ENCODE data around the gene TGFA. TPM values are rescaled to one million over a fixed set of nuclear protein-coding genes. Genes with fewer than 3 reads are reported as not detected.

The TGFA gene
- total RNA-seq, 1 experiment from 2014 or later = 1.7 TPM

- no TSS peak for BruUV-seq (replicated peaks)
- CTCF ChIA-PET = interaction anchor here (0.6 kb wide), 1 partner anchor 271 kb away, joined by 3 read pairs; no protein-coding TSS in a partner anchor
- Histone ChIP-seq H3K4me3 (ENCODE audit: low read depth in 2 of 2, low read length in 2 of 2) (no peak overlapping the region), H3K36me3 (ENCODE audit: control insufficient read depth, insufficient read depth, low read length) (no peaks in the 10 kb centered on the region), H3K27me3 (ENCODE audit: control insufficient read depth, insufficient read depth, low read length) (no peaks in the 10 kb centered on the region; the same call in 1 of the 2 replicates), H3K9me3 (ENCODE audit: control insufficient read depth, insufficient read depth, low read depth, low read length) (no peaks in the 10 kb centered on the region), H3K4me1 (ENCODE audit: control insufficient read depth, insufficient read depth, low read length) (no peaks in the 10 kb centered on the region), H3K27ac (ENCODE audit: low read length) (no peak overlapping the region)
- no peak for TF ChIP-seq CTCF (IDR thresholded peaks at IDR 0.05)
- TF ChIP-seq REST (IDR thresholded peaks at IDR 0.05; ENCODE audit: insufficient read depth in 1 of 2, low read depth in 2 of 2, low read length in 1 of 2) = no peak
- ATAC-seq = no peak
- no peak for DNase-seq (ENCODE audit: low read depth, low spot score)
- in situ Hi-C loops (cut with HindIII; ENCODE audit: low pct_unique_long_range_greater_than_20kb, low sequenced_read_pairs) (no loop called here), intact Hi-C loops (cut with micrococcal nuclease; ENCODE audit: unreplicated experiment) (no loop called here)
- POLR2A ChIA-PET = no interaction called here
These were observed 85.5 kb downstream of the TGFA start for GRCh38 chr2:70467831-70468779.

- BruUV-seq (replicated peaks) = no TSS peak
- Histone ChIP-seq H3K9me3 (ENCODE audit: control insufficient read depth, insufficient read depth, low read depth, low read length) (no peaks in the 10 kb centered on the region), H3K36me3 (ENCODE audit: control insufficient read depth, insufficient read depth, low read length) (no peaks in the 10 kb centered on the region)
These were observed 86.4 kb downstream of the TGFA start for GRCh38 chr2:70467237-70467636.

More at GRCh38 chr2:70467237-70467636, 86.4 kb downstream of the TGFA start:
- DNase-seq (ENCODE audit: low read depth, low spot score) (no peak), ATAC-seq (no peak)
- ChIA-PET CTCF (interaction anchor here (0.6 kb wide), 2 partner anchors 8 to 272 kb away, joined by 3 to 6 read pairs; no protein-coding TSS in a partner anchor), POLR2A (no interaction called here)
- Histone ChIP-seq H3K27ac (ENCODE audit: low read length) (no peak overlapping the region), H3K4me3 (ENCODE audit: low read depth in 2 of 2, low read length in 2 of 2) (no peak overlapping the region), H3K27me3 (ENCODE audit: control insufficient read depth, insufficient read depth, low read length) (no peaks in the 10 kb centered on the region), H3K4me1 (ENCODE audit: control insufficient read depth, insufficient read depth, low read length) (no peaks in the 10 kb centered on the region)
- no peak for TF ChIP-seq CTCF (IDR thresholded peaks at IDR 0.05)
- TF ChIP-seq POLR2AphosphoS5 (IDR thresholded peaks at IDR 0.05; ENCODE audit: low read depth, low read length) = no peak
- no peak for TF ChIP-seq SIN3A (IDR thresholded peaks at IDR 0.05; ENCODE audit: borderline replicate concordance, insufficient read depth, low read depth, low read length)
- no peak for TF ChIP-seq REST (IDR thresholded peaks at IDR 0.05; ENCODE audit: insufficient read depth in 1 of 2, low read depth in 2 of 2, low read length in 1 of 2)
- no peak for TF ChIP-seq TCF7L2 (IDR thresholded peaks at IDR 0.05; ENCODE audit: low read depth, low read length)
- in situ Hi-C loops (cut with HindIII; ENCODE audit: low pct_unique_long_range_greater_than_20kb, low sequenced_read_pairs) = no loop called here
- intact Hi-C loops (cut with micrococcal nuclease; ENCODE audit: unreplicated experiment) = no loop called here
